ENCODE data around the gene L3MBTL4.
"Not testable (repeated sequence)": the region's sequence is repeated elsewhere in the genome, so short reads cannot be mapped to it uniquely, and the experiment has no call there.

Gene L3MBTL4

DNA sequence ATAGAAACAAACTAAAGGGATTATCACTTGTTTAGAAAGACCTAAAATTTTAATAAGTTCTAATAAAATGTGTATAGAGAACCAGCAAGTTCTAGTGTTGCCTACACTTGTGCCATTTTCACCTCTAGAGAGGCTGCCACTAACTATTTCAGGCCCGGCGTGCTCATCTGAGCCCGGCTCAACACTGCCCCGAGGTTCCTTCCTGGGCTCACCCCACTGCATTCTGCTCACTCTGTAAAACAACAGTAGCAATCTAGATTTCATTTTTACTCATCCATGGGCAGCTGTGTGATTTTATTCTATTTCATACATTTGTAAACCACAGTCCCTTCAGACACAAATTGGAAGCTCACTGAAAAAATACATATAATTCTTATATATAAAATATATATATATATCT lies 253.2 kb downstream of the L3MBTL4 start:
- DNase-seq, result no peak

DNA sequence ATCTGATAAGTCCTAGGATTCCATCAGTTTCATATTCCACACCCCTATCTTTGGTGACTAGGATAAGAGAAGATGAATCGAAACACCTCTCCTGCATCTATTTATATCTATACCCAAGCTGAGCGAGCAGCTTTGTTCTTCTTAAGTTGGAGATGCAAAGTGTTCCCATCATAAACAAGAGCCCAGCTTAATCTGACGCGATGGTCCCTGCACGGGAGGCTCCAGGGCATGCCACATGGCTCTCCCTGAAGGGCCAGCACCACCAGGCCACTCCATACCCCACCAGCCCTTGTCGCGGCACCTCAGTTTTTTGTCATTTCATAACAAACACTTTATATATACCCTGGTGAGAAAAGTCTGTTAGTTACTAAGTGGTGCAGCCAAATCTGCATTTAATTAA lies 255.3 kb downstream of the L3MBTL4 start:
- DNase-seq, result no peak

DNA sequence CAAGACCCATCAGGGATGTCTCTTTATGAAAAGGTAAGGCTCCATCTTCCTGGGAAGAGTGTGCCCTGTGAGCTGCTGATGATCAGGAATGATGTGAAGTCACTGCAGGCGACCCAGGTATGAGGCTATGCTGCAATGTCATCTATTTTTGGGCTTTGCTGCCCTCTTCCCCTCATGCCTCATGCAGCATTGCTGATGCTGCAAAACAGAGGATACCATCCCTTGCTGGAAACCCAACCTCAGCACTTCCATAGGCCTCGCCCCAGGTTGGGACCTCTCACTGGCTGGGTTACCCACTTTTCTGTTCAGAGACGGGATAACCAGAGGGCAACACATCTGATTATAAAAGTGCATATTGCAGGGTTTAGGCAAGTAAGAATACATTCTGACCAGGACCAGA lies 255.8 kb downstream of the L3MBTL4 start:
- no peak for DNase-seq

DNA sequence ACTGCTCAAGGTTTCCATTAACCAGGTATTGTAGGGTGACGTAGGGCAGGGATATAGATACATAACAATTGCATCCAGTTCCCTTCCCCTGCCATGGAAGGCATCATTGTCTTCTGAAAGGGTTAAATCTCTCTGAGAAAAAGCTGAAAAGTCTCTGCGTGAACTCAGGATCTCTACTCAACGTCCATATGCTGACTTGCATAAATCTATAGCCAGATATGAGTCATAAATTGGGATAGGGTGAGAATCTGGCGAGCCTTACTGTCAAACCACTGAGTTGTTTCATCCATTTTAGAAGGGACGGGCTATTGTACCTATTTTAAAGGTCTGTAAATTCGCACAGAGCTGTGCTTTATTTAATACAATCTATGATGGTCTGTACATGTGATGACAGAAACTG lies 258.3 kb downstream of the L3MBTL4 start:
- DNase-seq, result no peak

DNA sequence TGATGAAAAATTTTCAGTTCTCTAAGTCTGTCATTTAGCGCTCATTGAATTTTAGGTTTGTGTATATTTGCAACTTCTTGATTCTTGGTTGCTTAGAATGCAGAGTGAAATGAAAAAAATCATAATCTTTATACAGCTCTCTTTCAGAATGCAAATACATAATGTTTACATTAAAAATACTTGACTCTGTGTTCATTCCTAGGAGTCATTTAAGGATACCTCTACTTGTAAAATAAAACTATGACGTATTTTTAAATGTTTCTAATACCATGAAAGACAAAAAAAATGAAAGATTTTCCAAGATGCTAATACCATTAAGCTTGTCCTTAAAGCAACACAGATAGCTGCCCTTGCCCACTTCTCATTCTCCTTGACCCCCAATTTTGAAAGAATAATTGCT lies 259.0 kb downstream of the L3MBTL4 start:
- DNase-seq, result no peak

DNA sequence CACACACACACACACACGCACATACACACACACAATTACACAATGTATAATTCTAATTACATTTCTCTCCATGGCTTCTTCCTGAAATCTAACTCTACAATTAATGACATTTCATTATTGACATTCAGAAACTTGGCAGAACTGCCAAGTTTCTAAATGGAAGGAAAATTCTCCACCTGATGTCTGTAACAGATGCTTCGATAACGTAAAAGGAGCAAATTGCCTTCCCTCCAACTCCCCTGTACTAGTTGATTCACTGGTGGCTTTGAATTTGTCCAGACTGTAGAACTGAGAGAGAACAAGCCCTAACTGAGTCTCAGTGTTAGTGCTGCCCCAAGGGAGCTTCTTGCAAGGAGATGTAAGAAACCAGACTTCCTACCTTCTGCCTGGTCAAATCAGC lies 264.3 kb downstream of the L3MBTL4 start:
- no peak for DNase-seq

DNA sequence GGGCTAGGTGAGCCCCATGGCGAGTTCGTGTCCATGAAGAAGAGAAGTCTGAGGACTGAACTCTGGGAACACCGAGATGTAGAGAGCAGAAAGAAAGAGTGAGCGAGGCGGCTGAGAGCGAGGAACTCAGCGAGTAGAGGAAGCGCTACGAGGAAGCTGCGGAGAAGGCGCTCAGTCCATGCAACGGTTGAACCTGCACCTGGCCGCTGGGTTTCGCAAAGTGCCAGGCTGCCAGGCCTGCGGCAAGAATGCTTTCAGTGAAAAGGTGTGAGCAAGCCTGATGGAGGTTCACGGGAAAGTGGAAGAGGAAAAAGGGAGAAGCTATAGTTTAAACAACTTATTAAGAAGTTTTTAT lies 268.4 kb downstream of the L3MBTL4 start:
- DNase-seq, result no peak

DNA sequence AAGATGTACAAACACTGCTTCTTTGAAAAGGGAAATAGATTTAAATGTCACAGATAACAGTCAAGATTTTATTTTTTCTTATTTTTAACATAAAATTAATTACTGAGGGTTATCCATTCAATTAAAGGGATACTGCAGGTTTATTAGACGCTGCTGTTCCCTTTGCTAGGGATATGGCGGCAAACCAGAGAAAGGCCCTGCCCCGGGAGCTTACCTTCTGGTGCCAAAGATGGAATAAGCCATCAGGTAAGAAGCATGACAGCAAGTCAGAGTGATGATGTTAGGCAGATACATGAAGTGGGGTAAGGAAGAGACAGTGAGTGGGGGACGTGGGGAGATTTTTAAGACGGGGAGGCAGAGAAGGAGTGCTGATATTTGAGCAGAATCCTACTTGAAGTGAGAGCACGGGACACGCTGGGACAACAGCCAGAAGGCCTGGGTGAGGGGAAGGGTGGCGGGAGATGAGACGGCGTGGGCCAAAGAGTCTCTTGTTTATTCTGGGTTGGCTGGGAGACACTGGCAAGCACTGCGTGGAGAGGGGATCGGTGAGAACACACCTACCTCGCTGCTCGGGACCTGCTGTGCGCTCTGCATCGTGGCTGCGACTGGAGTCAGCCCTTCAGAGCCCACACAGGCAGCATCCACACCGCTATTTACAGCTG lies 268.9 kb downstream of the L3MBTL4 start:
- no peak for DNase-seq

DNA sequence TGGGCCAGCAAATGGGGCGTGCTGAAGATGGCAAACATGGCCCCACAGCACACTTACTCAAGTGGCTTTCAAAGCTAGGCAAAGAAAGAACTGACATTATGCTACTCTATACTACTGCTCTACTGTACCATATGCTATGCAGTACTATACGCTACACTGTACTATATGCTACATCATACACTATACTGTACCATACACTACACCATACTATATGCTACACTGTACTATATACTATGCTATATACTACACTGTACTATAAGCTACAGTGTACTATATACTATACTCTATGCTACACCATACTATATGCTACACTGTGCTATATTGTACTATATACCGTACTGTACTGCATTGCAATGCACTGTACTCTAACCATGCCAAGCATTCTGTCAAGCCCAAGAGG lies 275.7 kb downstream of the L3MBTL4 start:
- no peak for DNase-seq

DNA sequence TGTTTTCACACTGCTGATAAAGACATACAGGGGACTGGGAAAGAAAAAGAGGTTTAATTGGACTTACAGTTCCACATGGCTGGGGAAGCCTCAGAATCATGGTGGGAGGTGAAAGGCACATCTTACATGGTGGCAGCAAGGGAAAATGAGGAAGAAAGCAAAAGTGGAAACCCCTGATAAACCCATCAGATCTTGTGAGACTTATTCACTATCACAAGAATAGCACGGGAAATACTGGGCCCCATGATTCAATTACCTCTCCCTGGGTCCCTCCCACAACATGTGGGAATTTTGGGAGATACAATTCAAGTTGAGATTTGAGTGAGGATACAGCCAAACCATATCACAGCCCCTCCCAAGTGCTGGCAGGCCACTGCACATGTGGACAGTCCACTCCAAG lies 278.8 kb downstream of the L3MBTL4 start:
- DNase-seq, result not testable (repeated sequence)

DNA sequence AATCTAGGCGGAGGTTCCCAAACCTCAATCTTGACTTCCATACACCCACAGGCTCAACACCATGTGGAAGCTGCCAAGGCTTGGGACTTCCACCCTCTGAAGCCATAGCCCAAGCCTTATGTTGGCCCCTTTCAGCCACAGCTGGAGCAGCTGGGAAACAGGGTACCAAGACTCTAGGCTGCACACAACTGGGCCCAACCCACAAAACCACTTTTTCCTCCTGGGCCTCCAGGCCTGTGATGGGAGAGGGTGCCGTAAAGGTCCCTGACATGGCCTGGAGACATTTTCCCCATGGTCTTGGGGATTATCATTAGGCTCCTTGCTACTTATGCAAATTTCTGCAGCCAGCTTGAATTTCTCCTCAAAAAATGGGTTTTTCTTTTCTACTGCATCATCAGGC lies 279.7 kb downstream of the L3MBTL4 start:
- not testable (repeated sequence) for DNase-seq

DNA sequence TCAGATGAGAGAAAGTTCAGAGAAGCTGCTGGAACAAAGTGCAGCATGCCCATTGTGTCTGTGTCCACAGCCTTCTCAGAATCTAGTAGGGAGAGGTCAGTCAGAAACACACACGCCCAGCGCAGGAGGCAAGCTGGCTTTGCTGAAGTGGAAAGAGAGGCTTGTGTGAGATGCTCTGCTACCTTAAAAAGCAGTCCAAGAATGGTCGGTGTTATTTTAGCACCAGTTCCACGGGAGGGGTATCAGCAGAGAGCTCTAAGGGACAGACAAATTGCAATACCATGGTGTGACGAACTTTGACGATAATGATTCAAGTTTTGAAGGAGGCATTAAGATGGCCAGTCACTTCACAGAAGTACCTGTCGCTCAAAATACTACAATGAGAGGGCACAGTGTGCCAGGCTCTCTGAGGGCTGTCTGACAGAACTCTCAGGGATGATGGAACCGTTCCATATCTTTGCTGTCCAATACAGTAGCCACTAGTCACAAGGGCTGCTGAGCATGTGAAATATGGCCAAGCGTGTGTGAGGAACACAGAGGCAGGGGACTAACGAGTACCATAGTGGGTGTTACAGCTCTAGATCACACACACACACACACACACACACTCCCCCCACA lies 281.9 kb downstream of the L3MBTL4 start:
- DNase-seq, result no peak

DNA sequence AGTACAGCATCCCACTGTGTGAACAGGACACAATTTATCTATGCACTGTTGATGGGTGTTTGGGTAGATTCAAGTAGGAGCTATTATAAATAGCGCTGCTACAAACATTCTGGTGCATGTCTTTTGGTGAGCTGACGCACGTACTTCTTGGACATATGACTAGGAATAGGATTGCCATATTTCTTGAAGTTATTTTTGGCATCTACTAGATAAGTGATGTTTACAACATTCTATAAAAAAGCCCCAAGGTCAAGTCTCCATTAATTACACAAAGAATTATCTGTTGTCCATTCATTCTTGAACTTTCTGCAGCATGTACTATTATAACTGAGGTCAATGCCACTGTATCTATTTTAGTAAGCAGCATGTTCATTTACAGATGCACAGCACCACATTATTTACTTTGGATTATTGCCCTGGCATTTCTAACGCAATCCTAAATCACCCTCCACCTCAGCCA lies 293.9 kb downstream of the L3MBTL4 start:
- no peak for DNase-seq

DNA sequence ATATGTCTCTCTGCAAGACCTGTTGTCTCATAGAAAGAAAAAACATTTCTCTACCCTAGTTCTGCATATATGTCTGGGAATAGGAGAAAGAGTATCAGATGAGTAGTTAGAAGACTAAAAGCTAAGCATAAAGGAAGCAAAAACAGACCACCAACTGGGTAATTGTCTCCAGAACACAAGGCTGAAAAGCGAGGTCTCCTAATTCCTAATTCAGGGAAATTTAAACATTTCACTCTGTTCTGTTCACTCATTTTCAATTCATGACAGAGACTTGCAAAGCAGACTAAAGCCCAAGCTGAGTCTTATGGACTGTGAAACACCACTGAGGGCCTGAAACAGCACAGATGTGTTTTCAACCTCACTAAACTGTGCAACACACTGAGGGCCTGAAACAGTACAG lies 294.9 kb downstream of the L3MBTL4 start:
- DNase-seq, result no peak

DNA sequence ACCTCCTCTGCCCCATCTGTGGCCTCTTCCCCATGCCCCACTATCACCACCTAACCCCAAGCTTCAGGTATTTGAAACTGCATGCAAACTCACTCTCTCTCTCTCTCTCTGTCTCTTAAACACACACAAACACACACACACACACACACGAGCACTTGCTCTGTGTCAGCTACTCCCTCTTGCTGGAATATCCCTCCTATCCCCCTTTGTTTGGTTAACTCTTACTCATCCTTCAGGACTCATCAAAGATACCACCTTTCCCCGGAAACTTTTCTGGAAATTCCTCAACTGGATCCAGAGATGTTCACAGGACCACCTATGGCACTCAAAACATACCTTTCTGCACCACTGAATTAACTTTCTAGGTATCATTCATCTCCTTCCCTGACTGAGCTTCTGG lies 296.6 kb downstream of the L3MBTL4 start:
- no peak for DNase-seq

DNA sequence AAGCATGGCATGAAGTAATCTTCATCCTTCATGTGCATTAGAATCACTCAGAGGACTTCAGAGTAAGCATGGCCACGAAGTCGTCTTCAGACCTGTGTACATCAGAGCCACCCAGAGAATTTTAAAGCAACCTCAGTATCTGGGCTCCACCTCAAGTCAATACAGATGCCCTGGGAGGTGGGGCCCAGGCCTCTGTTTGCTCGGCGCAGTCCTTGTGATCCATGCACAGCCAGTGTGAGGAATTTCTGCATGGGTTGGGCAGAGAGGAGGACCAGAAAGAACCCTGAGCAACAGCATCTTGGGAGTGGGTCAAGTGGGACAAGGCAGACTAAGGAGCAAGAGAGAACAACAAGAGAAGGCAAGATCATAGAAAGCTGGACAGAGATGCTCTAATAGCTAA lies 299.0 kb downstream of the L3MBTL4 start:
- no peak for DNase-seq

DNA sequence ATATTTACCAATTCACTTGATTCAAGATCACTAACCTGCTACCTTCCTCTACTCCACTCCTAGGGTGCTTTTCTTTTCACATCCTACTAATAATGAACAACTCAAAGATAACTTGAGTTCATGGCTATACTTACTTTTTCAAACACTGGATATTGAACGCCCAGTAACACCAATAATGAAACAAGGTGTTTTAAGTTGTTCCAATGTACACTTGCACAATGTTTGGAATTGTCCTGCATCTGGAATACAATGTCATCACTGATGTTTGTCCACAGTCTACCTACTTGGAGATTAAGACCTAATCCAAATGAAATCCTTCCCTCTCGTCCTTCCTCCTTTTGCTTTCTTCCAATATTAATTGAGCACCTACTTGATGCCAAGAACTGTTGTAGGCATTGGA lies 301.1 kb downstream of the L3MBTL4 start:
- DNase-seq, result no peak

DNA sequence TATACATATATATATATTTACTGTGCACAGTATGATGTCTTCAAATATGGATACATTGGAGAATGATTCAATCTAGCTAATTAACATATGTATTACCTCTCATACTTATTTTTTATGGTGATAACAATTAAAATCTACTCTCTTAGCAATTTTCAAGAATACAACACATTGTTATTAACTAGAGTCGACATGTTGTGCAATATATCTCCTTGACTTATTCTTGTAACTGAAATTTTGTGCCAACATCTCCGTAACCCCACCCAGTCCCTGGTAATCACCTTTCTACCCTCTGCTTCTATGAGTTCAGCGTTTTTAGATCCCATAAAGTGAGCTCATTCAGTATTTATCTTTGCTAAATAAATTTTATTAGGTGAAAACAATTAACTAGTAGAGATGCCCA lies 303.0 kb downstream of the L3MBTL4 start:
- DNase-seq, result no peak

DNA sequence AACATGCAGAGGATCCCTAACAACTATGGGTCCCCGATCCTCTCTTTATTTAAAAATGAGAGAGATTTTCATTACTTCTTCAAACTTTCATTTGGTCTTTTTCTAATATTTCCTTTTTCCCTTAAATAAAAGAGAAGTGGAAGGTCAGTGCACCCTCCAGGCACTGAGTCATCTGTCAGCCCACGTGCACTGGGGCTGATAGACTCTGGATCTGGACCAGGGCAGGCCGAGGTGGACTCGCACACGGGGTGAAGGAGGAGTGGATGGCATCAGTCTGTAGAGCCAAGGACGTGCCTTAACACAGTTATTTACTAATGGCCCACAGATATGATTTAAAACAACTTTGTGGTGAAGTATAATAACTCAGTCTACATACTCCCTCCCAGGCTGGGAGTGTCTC lies 305.0 kb downstream of the L3MBTL4 start:
- no peak for DNase-seq

DNA sequence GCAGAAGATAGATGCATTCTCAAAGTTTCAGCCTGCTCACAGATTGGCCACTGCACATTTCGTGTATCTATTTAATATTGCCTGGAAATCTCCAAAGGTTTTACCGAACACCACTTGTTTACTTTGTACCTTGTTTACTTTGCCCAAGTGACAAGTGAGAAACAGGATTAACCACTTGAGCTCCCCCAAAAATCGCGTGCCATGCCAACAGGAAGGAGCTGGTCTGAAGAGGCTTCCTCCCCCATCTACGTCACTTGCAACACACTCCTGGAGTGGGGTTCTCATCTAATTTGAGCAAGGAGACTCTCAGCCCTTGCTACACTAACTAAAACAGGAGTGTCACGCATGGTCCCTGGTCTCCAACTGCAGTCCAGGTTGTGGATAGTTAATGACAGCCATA lies 306.9 kb downstream of the L3MBTL4 start:
- no peak for DNase-seq

DNA sequence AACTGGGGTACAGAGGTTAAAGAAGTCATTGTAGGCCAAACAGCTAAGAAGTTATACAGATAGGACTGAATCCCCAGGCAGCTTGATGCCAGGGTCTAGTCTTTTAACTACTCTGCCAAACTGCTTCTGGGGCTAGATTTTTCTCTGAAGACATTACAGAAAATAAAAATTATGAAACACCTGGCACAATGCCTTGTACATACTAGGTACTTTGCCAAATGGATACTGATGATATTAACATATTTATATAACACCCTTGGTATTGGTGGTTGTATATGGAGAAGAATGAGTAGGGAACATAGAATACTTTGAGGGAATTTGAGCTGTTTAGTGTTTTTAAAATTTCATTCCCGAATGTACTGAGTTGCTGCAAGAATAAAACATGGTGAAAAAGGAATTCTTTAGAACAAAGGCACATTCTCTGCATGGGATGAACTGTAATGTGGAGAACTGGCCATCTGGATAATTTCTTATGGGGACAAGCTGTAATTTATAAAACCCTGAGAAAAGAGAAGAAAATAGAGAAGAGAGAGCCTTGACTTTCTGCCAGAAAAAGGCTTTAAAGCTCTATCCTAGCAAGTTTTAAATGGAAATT lies 308.5 kb downstream of the L3MBTL4 start:
- no peak for DNase-seq

DNA sequence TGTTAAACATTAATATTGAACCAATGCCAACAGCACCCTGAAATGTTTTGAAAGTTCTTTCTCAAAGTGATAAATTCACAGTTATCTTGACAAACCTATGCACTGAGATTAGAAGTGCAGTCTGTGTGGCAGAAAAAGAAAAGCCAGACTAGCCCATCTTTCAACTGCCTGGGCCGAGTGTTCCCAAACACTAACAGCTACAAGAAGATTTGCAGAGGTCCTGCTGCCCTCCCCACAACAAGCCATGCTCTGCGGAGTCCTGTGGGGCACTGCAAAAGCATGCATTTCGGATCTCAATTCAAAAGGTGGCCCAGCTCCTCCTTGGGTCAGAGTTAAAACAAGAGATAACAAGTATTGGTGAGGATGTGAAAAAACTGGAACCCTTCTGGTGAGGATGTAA lies 311.0 kb downstream of the L3MBTL4 start:
- no peak for DNase-seq

DNA sequence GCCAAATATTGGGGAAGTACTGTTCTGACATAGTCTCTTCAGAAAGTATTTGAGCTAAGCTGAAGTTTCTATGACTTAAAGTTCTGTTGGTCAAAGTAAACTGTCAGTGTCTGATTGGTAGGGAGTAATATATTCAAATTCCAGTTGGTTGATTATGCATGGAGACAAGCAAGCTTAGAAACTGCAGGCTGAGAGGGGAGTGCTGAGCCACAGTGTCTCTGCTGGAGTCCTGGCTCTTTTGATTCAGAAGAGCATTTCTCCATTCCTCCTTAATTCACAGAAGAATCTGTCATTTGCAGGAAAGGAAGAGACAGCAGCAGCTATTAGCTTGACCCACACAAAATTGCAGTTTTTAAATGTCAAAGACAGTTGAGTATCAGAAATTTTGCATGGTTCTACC lies 318.0 kb downstream of the L3MBTL4 start:
- DNase-seq, result no peak

DNA sequence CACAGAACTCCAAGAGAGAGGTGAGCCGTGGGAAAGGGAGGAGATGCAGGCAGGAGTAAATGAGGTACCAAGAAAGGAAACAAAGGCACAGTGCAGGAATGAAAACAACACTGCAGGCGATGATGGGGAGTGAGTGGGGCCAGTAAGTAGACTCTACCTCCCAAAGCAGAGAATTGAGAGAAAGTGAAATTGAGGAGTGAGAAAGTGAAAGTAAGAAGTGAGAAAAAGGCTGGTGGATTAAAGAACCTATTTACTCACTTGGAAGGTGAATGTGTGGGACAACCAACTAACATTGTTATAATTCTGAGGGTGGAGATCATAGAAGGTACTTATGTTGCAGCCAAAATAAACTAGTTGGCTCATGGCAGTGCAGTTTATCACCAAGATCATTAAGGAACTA lies 326.3 kb downstream of the L3MBTL4 start:
- no peak for DNase-seq

DNA sequence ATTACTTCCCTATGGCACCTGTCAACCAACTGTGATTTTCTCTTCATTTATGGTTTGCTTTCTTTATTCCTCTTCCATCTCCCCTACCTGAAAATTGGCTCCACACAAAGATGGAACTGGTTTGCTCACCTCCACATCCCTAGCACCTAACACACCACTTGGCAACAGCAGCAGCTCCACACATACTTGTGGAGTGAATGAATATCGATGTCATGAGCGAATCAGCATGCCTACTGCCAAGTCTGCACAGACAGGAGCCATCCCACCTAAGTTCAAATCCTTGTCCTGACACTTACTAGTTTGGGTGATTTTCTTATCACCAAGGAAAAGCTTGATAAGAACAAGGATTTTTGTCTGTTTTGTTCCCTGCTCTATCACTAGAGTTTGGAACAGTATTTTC lies 328.0 kb downstream of the L3MBTL4 start:
- no peak for DNase-seq

Measured in stimulated activated CD4-positive, alpha-beta T cell treated with anti-CD3 and anti-CD28 coated beads, Interleukin-12 subunit alpha, Interleukin-12 subunit beta, amount 100 ng/mL, for 4 hours (primary cell).